NCI-H1436 (cell line): ENCODE measurements around the gene OR51D1.

ENCODE experiments used
- DNase-seq: peaks from one replicate; lab custom pipeline; 2025; lab: John Stamatoyannopoulos, UW

Gene OR51D1

GRCh38 chr11:4645974-4646373, 8.7 kb downstream of the OR51D1 start:
- no peak for DNase-seq

GRCh38 chr11:4647766-4648165, 10.5 kb downstream of the OR51D1 start:
- no peak for DNase-seq

GRCh38 chr11:4654635-4655369, 17.5 kb downstream of the OR51D1 start:
- no peak for DNase-seq

GRCh38 chr11:4658629-4659445, 21.6 kb downstream of the OR51D1 start:
- no peak for DNase-seq

- peak; percentile 4 for DNase-seq
Measured at GRCh38 chr11:4662876-4663275, 25.6 kb downstream of the OR51D1 start.

- no peak for DNase-seq
Measured at GRCh38 chr11:4664183-4664582, 26.9 kb downstream of the OR51D1 start.

GRCh38 chr11:4664786-4665185, 27.5 kb downstream of the OR51D1 start:
- DNase-seq = no peak

GRCh38 chr11:4665424-4665823, 28.1 kb downstream of the OR51D1 start:
- DNase-seq = no peak

- DNase-seq = peak; percentile 25
Measured at GRCh38 chr11:4671741-4672140, 34.5 kb downstream of the OR51D1 start.

GRCh38 chr11:4672470-4672869, 35.2 kb downstream of the OR51D1 start:
- no peak for DNase-seq

- DNase-seq = no peak
Measured at GRCh38 chr11:4673781-4674180, 36.5 kb downstream of the OR51D1 start.

GRCh38 chr11:4677948-4678347, 40.7 kb downstream of the OR51D1 start:
- DNase-seq = no peak

- peak; percentile 52 for DNase-seq
Measured at GRCh38 chr11:4680341-4680740, 43.1 kb downstream of the OR51D1 start.

GRCh38 chr11:4682623-4683419, 45.5 kb downstream of the OR51D1 start:
- DNase-seq = no peak

GRCh38 chr11:4684631-4685285, 47.5 kb downstream of the OR51D1 start:
- peak; percentile 66 for DNase-seq
